HepG2 (cell line): Measurements from ENCODE around the gene SLC5A6. TPM values are rescaled to one million over a fixed set of nuclear protein-coding genes. Genes with fewer than 3 reads are reported as not detected.

ENCODE experiments used
- ARID5B ChIP-seq: IDR thresholded peaks from 2 replicates; pipeline ENCODE4 v1.4.0; 2020; ENCODE audit warnings: mild to moderate bottlenecking, missing genetic modification reagents
- CBX1 ChIP-seq: IDR thresholded peaks from one replicate; pipeline ENCODE4 v1.6.1; 2016; ENCODE audit warnings: antibody characterized with exemption, low read depth
- CHD2 ChIP-seq: IDR thresholded peaks from 2 replicates; pipeline ENCODE4 v1.6.1; 2011; ENCODE audit warnings: low read depth, low read length, improper control_type of control experiment
- DMAP1 ChIP-seq: IDR thresholded peaks from 2 replicates; pipeline ENCODE4 v1.6.1; 2016
- GATAD2A ChIP-seq: IDR thresholded peaks from 2 replicates; pipeline ENCODE4 v1.6.1; 2016
- MATR3 ChIP-seq: sonication (generic); formaldehyde crosslinking; IDR thresholded peaks from 2 replicates; pipeline ENCODE4 v1.4.0; 2020; ENCODE audit warnings: missing genetic modification reagents
- SALL1 ChIP-seq: sonication (generic); formaldehyde crosslinking; IDR thresholded peaks from 2 replicates; pipeline ENCODE4 v1.8.0; 2022; ENCODE audit warnings: mild to moderate bottlenecking, missing genetic modification reagents
- SKIL ChIP-seq: sonication (generic); formaldehyde crosslinking; IDR thresholded peaks from 2 replicates; pipeline ENCODE4 v1.8.0; 2022; ENCODE audit warnings: missing genetic modification reagents, mild to moderate bottlenecking, moderate library complexity, borderline replicate concordance
- SRSF9 ChIP-seq: fragments of 200-400 bp; formaldehyde crosslinking; IDR thresholded peaks from 2 replicates; pipeline ENCODE4 v1.6.1; 2018; ENCODE audit warnings: borderline replicate concordance, mild to moderate bottlenecking, low read depth, low read length; ENCODE audit not compliant: insufficient read depth, poor library complexity, severe bottlenecking
- ZBTB39 ChIP-seq: sonication (generic); formaldehyde crosslinking; IDR thresholded peaks from 2 replicates; pipeline ENCODE4 v1.5.0; 2020; ENCODE audit warnings: missing genetic modification reagents
- ZKSCAN8 ChIP-seq: IDR thresholded peaks from 2 replicates; pipeline ENCODE4 v1.6.1; 2016; ENCODE audit warnings: borderline replicate concordance, missing genetic modification reagents, missing compliant biosample characterization
- ZMAT3 ChIP-seq: sonication (generic); formaldehyde crosslinking; conservative IDR thresholded peaks from 2 replicates; pipeline ENCODE4 v1.7.0; 2021; ENCODE audit warnings: missing genetic modification reagents
- ZNF124 ChIP-seq: sonication (generic); formaldehyde crosslinking; IDR thresholded peaks from 2 replicates; pipeline ENCODE4 v1.4.0; 2020; ENCODE audit warnings: missing genetic modification reagents
- ZNF615 ChIP-seq: sonication (generic); formaldehyde crosslinking; IDR thresholded peaks from 2 replicates; pipeline ENCODE4 v1.5.0; 2020; ENCODE audit warnings: mild to moderate bottlenecking, missing genetic modification reagents, borderline replicate concordance
- ZNF784 ChIP-seq: sonication (generic); formaldehyde crosslinking; IDR thresholded peaks from 2 replicates; pipeline ENCODE4 v1.5.1; 2020; ENCODE audit warnings: missing genetic modification reagents, mild to moderate bottlenecking, borderline replicate concordance
- polyA plus RNA-seq, 8 experiments: library from polyadenylated mRNA; depleted of rRNA in 3 of 8; stranded (reverse) in 7 of 8; unstranded in 1 of 8; fragments of >200 nt; fragmentation: Illumina TruSeq in 4 of 8; extraction: Trizol in 4 of 8; gene quantifications; 2 replicates each; pipeline versions ENCODE4 v1.2.1 to v1.2.3, GENCODE V29; 2011 to 2016; ENCODE audit warnings: low read depth in 4 of 8, missing spikeins in 1 of 8, mixed read lengths in 1 of 8; ENCODE audit not compliant: insufficient read depth in 1 of 8
- total RNA-seq, 5 experiments: library from RNA; depleted of rRNA; stranded (reverse); fragments of >200 nt; fragmentation: Illumina TruSeq; extraction: Trizol; gene quantifications; 2 replicates each; pipeline ENCODE4 v1.2.3, GENCODE V29; 2016; ENCODE audit warnings: low read depth in 1 of 5
- TF ChIP-seq, protein P1 (sequence below): fragments of 450-650 bp; IDR thresholded peaks from 2 replicates; pipeline ENCODE4 v1.6.1; 2016
- TF ChIP-seq, protein P2 (sequence below): sonication (generic); formaldehyde crosslinking; IDR thresholded peaks from 2 replicates; pipeline ENCODE4 v1.5.1; 2020; ENCODE audit warnings: mild to moderate bottlenecking, missing genetic modification reagents, moderate library complexity

The SLC5A6 gene
- total and polyA plus RNA-seq, 2 of the 13 experiments (the other 11 are each of a cell fraction or from before 2014, with no cell fraction given), result 135 to 417 TPM

DNA sequence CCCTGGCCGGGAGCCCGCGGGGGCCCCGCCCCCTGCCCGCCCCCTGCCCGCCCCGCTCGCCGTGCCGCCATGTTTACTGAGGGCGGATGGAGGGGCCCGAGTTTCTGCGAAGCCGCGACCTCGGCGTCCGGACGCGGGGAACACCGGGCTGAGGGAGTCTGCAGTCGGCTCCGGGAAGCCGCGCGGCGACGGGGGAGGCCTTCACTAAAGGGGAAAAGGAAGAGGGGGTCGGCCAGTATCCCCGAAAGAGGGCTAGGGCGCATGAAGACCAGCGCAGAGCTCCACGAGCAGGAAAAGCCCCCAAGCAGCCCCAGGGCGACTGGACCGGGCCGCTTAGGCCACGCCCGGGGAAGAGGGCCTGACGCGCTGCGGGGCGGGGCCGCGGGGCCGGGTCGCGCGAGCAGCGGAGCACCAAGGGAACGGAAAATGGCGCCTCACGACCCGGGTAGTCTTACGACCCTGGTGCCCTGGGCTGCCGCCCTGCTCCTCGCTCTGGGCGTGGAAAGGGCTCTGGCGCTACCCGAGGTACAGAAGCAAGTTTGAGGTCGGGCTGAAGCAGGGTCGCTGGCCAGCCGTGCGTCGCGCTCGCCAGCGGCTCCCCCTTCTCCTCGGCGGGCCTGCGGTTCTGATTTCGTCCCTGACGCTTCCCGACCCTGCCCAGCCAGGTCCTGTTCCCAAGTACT is at the start of gene SLC5A6, which contains the start of gene ATRAID (continued):
- TF ChIP-seq SKIL (CRISPR knock-in tag) (0 out of 2 replicates have a peak, but pooled peaks have one; percentile 49), ZBTB39 (CRISPR knock-in tag) (no peak), ZNF615 (no peak), SALL1 (peak; percentile 81), CHD2 (peak; percentile 78; the same call in 1 of the 2 replicates), GATAD2A (CRISPR knock-in tag) (no peak; the same call in 1 of the 2 replicates), ARID5B (0 out of 2 replicates have a peak, but pooled peaks have one; percentile 52), MATR3 (CRISPR knock-in tag) (no peak), ZNF784 (CRISPR knock-in tag) (peak; percentile 4; the same call in 1 of the 2 replicates), SRSF9 (no peak), ZNF124 (CRISPR knock-in tag) (peak; percentile 79), ZMAT3 (CRISPR knock-in tag) (peak; percentile 85), DMAP1 (CRISPR knock-in tag) (peak; percentile 90), CBX1 (peak; percentile 86), ZKSCAN8 (CRISPR knock-in tag) (no peak)
- TF ChIP-seq, protein P1, sequence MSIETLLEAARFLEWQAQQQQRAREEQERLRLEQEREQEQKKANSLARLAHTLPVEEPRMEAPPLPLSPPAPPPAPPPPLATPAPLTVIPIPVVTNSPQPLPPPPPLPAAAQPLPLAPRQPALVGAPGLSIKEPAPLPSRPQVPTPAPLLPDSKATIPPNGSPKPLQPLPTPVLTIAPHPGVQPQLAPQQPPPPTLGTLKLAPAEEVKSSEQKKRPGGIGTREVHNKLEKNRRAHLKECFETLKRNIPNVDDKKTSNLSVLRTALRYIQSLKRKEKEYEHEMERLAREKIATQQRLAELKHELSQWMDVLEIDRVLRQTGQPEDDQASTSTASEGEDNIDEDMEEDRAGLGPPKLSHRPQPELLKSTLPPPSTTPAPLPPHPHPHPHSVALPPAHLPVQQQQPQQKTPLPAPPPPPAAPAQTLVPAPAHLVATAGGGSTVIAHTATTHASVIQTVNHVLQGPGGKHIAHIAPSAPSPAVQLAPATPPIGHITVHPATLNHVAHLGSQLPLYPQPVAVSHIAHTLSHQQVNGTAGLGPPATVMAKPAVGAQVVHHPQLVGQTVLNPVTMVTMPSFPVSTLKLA, result peak; percentile 59
- TF ChIP-seq, protein P2, sequence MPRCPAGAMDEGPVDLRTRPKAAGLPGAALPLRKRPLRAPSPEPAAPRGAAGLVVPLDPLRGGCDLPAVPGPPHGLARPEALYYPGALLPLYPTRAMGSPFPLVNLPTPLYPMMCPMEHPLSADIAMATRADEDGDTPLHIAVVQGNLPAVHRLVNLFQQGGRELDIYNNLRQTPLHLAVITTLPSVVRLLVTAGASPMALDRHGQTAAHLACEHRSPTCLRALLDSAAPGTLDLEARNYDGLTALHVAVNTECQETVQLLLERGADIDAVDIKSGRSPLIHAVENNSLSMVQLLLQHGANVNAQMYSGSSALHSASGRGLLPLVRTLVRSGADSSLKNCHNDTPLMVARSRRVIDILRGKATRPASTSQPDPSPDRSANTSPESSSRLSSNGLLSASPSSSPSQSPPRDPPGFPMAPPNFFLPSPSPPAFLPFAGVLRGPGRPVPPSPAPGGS (CRISPR knock-in tag), result peak; percentile 77; the same call in 1 of the 2 replicates
